HS-27A (cell line): Measurements from ENCODE around the gene RAB17.

Experiments used
- DNase-seq: peaks from one replicate; pipeline ENCODE4 v3.0.0-alpha.2; 2012; ENCODE audit warnings: low read depth, missing footprints

RAB17 gene, protein sequence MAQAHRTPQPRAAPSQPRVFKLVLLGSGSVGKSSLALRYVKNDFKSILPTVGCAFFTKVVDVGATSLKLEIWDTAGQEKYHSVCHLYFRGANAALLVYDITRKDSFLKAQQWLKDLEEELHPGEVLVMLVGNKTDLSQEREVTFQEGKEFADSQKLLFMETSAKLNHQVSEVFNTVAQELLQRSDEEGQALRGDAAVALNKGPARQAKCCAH

DNA sequence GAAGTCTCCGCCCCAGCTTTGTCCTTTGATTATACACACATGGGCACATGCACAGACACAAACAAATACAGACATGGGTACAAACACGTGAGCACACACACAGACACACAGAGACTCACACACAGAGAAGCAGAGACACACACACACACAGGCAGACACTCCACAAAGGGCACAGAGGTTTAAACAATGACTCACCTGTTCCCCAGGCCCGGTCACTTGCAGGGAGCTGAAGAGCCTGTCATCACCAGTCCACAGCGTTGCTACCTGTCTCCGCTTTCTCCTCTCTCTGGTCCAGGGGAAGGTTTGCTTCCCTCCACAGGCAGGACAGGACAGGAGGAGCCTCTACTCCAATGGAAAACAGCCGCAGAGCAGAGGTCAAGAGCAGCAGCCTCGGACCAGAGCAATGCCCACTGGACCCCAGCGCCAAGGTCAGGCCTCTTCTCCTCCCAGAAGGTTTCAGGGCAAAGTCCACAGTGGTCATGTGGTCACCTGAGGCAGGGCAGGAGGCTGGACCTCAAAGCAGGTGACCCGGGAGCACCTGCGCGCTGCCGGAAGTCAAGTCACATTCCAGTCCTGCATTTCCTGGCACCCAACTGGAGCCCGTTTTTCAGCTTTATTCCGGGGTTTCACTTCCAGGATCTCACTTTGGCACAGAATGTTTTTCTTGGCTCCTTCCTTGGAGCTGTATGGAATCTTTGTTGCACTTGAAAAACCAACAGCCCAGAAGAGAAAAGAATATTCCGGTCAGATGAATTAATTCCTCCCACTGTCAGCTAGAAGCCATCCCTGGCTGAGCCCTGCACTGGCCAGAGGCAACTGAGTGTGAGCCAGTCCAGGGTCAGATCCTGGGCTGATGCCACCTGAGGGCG, at the start of gene RAB17:
TSS of gene RAB17 (minus strand) at position 463 of the 869 bp plus-strand sequence. CDS start 4,580 bp downstream, outside the sequence.
- no peak for DNase-seq

DNA sequence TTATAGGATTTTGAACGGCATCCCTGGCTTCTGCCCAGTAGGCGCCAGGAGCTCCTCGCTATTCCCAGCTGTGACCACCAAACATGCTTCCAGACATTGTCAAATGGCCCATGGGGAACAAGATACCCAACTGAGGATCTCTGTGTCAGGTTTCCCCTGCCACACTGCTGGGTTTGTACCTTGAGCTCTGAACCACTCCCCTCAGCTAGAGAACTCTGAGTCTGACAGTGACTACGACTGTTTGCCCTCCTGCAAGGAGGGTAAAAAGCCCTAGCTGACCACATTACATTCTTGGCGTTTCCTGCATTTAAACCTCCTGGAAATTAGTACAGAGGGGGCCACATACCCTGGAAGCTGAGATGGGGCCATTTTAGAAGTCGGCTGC, 49.3 kb upstream of the RAB17 start:
- no peak for DNase-seq

DNA sequence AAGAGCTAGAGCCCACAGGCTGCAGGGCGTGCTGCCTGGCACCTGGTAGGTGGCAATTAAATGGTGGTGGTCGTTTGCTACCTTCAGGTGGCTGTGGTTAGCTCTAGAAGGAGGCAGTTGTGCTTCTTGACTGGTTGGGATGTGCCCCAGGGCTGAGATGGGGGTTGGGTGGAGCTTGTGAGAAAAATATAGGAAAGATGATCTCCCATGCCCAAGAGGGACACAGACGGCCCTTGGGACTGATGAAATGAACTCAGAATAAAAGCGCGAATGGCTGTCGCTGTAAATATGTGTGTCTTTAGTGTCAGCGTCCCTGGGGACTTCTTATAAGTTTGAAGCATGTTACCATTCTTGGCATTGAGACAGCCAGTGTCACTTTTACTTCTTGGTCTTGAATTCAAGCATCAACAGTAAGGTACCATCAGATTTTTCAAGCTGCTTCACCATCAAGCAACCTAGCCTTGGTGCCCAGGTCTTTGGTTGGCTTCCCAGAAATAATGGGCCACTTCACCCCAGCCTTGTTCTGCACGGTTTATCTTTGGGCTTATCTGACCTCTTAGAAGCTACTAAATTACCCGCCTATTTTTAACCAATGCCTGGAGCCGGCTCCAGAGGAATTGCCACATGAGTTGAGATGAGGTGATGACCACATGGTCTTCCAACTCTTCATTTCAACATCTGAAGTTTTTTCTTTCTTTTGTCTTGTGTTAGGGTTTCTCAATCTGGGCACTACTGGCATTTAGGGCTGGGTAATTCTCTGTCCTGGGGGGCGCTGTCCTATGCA, 48.7 kb upstream of the RAB17 start:
- DNase-seq, result no peak

DNA sequence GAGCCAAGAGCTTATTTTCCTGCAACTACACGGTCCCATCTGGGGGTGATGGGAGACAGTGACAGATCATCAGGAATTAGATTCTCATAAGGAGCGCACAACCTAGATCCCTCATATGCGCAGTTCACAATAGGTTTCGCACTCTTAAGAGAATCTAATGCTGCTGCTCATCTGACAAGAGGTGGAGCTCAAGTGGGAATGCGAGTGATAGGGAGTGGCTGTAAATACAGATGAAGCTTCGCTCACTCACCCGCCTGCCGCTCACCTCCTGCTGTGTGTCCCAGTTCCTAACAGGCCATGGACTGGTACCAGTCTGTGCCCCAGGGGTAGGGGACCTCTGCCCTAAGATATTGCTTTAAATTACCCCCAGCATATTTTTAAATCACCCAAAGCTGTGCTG, 47.6 kb upstream of the RAB17 start:
- no peak for DNase-seq

DNA sequence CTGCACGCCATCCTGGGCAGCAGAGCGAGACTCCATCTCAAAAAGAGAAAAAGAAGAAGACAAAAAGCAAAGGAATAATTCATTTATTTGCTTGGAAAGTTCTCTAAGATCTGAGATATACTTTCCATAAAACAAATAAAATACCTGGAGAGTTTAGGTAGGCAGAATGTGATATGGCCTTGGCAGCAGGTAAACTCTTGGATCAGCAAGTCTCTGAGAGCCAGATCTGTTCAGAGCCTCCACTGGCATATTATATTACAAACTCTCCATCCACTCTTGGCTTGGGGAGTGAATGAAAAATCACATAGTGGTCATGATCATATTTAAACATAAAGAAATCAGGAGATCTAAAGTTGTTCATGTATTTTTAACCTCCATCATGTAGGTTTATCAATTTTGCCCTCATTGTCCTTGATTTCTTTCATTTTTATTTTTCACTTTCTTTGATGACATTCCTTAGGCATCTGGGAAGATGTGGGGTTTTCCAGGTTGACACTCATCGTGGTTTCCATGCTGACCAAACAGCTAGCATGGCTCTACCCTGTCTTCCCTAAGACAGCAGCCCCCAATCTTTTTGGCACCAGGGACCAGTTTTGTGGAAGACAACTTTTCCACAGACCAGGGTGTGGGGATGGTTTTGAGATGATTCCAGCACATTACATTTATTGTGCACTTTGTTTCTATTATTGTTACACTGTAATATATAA, 47.0 kb upstream of the RAB17 start:
- no peak for DNase-seq

DNA sequence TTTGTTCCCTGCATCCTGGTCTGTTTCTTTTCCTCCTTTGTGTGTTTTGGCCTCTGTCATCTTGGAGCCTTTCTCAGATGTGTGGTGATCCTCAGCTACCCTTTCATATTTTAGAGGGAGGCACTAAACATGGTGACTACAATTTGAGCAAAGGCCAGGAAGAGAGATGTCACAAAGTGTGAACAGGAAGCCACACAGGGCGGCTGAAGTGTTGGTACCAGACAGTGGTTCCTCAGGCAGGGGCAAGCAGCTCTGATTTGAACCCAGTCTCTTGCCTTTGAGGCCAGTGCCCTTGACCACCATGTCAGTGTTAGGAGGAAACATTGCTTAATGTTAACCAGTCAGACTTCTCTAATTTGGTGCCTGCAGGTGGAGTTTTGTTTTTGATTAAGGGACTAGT, 46.0 kb upstream of the RAB17 start:
- no peak for DNase-seq

DNA sequence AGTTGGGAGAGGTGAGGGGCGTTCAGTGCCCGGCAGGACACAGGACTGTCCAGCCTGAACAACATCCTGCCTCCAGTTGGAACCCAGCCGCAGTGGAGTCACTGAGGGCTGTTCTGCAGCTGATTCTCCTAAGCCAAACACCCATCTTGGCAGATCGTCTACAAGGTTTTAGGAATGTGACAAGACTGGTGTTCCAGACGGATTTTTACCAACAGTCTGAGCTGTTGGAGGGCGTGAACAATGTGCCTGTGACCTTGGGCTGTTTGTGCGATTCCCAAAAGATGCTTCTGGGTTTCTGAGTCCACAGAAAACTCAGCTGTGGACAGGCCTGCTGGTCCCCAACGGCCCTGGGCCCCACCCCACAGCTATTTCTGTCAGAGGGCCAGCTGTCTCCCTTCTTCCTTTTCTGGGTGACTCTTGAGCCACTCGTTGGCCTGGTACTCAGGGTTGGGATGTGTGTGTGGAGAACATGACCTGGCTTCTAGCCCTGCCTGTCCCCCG, 42.6 kb upstream of the RAB17 start:
- DNase-seq, result no peak

DNA sequence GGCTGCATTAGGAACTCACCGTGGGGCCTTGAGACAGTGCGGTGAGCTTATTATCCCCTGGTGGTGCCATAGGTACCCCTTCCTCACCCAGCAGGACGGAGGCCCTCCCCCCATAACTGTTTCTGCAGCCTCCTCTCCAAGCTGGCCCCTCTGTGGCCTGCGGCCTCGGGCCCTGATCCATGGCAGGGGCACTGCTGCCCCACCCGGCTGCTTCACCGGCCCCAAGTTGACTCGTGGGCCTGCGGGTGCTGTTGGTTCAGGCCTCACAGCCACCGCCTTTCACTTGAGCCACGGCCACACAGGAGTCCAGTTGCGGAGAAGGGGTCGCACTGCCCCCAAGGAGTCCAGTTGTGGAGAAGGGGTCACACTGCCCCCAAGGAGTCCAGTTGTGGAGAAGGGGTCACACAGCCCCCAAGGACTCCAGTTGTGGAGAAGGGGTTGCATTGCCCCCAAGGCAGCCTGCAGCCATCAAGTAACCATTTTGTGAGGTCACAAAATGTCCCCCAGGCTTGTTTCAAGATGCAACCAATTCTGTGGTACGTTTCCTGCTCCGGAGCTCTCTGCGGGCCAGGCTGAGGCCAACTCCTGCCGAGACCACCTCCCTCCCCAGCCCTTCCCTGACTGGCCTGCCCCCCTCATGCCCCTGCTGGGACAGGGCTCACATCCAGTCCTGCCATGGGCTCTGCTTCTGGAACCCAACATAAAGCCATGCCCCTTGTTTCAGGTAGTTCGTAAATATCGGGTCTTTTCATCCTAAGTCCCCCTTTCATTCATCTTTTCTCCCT, 41.5 kb upstream of the RAB17 start:
- no peak for DNase-seq

DNA sequence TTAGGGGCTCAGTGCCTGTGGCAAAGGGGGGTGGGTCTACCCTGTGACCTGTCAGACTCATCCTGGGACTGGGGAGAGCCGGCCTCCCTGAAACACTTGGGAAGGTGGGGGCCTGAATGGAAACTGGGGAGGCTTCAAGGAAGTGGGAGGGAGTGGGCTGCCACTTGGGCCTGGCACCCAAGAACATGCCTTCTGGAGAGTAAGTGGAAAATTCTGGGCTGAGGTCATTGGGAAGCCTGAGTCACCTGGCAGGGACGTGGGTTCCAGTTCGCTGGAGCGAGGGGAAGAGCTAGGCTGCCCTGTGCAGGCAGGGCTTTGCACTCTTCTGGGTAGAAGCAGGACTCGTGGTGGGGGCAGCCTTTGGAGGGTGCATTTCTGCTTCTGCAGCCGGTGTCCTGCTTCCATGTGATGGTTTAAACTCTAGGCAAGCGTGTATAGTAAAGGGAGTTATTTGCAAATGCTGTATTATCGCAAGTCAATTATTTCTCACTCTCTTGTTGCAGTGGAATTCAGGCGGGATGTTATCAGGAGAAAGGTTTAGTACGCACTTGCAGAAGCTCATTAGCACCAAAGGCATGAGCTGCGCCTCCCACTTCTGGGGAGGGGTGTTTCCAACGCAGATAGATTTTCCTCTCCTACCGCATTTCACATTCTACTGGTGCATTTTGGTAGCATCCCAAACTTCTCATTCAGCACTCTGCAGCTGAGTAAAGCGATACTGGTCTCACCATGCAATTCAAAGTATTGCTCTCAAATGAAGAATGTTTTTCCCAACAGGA, 40.7 kb upstream of the RAB17 start:
- DNase-seq, result no peak

DNA sequence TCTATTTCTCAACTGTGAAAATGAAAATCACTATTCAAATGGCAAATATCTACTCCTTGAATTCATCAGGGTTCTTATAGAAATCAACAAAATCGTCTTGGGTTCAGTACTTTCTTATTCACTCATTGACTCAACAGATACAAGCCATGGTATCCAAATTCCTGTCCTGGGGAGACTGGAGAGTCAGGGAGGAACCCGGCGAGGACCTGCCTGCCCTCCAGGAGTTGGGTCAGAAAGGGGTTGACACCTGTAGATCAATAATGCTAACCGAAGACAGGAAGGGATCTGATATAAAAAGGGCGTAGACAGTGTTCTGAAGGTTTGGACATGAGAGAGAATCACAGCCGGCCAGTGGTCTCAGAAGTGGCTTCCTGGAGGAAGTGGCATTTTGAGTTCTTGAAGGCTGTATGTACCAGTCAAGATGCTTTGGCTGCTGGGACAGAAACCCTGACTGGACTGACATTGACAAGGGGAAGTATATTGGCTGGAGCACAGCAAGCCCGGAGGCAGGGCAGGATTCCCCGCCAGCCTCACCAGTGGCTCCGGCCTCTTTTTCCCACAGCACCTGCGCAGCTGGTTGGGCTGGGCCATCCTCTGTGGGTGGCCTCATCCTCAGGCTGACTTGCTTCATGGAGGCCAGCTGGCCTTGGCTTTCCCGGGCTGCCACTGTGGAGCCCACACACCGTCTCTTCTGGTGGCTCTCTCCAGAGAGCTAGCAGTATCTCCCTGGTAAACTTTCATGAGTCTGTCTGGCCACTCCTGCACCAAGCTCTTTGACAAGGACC, 39.9 kb upstream of the RAB17 start:
- no peak for DNase-seq

DNA sequence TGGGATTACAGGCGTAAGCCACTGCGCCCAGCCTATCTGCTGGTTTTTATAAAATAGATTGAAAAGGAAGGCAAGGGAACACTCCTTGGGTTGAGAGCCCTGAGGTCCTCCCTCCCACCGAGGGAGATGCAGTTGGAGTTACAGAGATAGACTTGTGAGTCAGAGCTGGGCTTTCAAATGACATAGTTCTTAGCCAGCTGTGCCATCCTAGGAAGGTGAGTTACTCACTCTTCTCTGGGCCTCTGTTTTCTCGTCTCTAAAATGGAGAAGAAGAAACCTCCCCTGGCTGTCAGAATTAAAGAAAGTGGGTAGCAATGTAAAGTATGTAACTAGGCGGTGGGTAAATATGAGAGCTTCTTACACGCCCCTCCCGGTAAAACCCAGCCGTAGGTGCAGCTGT, 39.2 kb upstream of the RAB17 start:
- no peak for DNase-seq

DNA sequence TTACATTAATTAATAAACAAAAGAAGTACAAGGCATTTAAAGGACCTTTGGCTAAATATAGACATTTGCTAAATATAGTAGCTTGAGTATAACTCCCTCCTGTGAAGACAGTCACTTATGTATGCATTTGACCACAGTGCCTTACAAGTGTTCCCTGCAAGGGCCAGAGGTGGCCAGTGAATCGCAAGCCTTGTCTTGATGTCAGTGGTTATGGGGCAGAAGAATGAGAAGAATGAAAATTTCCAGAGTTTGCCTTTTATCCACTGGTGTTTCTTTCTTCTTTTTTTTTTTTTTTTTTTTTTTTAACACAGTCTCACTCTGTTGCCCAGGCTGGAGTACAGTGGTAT, 38.6 kb upstream of the RAB17 start:
- DNase-seq, result no peak

DNA sequence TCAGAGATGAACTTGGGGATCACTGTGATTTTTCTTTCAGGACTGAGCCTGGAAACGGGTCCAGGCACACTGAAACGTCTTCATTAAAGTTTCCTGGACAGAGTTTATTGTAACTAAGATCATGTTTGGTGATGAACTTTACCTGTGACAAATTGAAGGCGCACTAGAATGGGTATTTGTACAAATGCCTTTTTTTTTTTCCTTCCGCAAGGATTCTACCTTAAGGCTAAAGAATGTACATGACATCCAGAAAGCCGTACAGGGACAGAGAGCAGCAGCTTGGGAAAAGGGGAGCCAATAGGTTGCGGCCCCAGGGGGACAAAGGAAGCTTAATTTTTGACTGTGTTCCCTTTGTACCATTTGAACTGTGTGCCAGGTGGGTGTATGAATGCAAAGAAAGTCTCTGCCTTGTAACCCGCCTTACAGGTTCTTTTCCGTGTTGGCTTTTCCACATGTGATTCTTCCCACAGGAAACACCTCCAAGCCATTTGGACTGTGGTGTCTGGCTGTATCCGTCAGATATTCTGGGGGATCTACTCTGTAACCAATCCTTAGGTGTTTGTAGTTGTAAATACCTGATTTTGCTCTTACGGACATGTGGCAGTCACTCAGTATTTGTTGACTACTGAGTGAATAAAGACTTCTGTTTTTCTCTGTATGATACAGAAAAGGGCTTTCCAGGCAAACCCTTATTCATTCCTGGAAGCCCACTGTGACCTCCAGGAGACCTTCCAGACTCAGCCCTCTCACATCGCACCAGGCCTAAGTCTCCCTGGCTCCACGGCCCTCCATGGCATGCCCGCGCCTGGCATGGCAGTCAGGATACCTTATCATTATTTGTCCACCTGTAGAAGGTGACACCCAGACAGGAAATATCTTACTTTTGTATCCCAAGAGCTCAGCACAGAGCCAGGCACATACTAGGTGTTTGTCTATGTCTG, 38.0 kb upstream of the RAB17 start:
- no peak for DNase-seq

DNA sequence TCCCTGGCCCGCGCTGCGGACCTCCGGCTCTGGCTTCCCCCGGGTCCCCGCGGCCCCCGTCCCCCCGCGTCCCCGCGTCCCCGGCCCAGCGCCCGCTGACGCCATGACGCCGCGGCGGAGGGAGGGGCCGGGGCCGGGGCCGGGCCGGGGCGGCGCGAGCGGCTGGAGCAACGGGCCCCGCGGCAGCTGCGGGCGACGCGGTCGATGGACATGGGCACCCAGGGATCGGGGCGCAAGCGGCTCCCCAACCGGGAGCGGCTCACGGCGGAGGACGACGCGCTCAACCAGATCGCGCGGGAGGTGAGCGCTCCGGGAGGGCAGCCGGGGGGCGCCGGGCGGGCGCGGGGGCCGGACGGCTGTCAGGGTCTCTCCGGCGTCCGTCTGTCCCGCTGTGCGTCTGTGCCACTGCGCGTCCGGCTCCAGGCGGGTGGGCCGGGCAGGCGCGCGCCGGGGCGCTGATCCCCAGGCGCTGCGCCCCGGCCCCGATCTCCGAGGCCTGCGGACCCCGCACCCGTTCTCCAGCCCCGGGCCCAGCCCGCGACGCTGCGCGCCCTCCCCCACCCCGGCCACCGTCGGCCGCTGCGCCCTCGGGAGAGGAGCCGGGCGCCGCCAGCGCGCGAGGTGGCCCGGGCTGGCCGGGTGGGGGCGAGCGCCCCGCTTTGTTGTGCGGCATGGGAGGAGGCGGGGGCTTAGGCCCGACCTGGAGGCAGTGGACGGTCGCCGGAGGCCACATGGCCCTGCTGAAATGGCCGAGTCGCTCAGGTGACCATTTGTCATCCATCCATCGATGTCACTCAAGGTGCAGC, 37.1 kb upstream of the RAB17 start, which contains the start of gene LRRFIP1:
TSS of gene LRRFIP1 (plus strand) at position 147 of the 806 bp plus-strand sequence. CDS start at position 205, 58 bp downstream.
- DNase-seq, result no peak

DNA sequence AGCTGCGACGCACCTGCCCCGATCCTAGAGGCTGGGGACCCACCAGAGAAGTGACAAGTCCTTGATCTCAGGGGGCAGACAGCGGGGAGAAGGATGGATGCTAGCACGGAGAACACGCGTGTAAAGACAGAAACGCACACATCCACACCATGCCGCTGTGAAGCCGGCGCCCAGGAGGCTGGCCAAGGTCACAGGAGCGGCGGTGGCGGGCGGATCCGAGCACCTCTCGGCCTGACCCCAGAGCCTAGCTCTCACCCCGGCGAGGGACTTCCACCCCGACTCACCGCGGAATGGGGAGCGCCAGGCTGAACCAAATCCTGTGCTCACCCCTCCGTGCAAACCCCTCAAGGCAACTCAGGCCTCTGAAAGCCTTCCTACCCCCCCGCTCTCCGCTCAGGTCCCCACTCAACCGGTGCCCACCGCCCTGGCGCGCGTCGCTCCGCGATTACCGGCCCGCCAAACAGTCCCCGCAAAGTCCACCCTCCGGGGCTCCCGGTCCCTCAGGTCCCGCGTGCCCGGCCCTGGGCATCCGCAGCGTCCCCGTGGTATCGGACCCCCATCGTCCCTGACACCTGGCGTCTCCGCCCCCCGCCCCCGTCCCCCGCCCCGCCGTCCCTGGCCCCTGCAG, 36.4 kb upstream of the RAB17 start:
- no peak for DNase-seq

DNA sequence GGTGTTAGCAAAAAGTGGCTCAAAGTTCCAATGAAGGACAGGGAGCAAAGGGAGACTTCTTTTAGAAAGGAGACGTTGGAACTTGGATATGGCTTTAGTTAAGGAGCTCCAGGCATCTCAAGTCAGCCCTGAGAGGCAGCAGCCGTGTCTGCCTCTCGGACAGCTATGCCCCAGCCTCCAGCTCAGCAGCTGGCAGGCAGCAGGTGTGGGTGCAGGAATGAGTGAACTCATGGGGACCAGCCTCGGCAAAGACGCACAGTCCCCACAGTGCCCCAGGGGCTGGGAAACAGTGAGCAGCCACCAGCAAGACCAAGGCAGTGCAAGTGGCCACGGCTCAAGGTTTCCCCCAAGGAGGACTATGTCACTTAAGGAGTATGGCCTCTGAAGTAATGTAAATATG, 35.2 kb upstream of the RAB17 start:
- no peak for DNase-seq

DNA sequence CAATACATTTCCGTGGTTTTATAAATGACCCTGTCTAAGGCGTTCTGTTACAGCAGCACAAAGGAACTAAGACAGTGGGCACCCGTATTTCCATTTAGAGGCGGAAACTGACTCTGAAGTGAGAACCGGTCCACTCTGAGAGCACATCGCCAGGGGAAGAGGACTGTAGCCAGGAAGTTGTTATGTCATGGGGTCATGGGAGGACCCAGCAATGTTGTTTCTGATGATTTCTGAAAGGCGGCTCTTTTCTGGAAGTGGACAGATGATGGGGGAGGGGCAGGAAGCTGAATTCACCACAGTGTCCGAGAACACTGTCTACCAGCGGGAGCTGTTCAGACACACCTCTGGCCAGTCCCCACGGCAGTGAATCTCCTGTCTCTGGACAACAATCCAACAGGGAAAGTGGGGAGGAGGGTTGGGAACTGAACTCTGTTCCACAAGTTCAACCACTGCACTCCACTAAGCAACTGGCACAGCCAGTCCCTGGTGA, 34.7 kb upstream of the RAB17 start:
- DNase-seq, result no peak
